Nephron progenitor cell (in vitro differentiated cells): ENCODE data around the gene TNNC1.

ENCODE experiments used
- DNase-seq: peaks from one replicate; pipeline ENCODE4 v3.0.0; 2021
- H3K27ac Mint-ChIP-seq: 2 replicates; pipeline ENCODE4 v1.8.0; 2021; ENCODE audit warnings: mild to moderate bottlenecking, moderate library complexity, mixed read lengths
- H3K27me3 Mint-ChIP-seq: 2 replicates; pipeline ENCODE4 v1.8.0; 2021; ENCODE audit warnings: mild to moderate bottlenecking, low read depth, mixed read lengths; ENCODE audit not compliant: poor library complexity
- H3K36me3 Mint-ChIP-seq: 2 replicates; pipeline ENCODE4 v1.8.0; 2021; ENCODE audit warnings: low read depth, mixed read lengths
- H3K4me1 Mint-ChIP-seq: 2 replicates; pipeline ENCODE4 v1.8.0; 2021; ENCODE audit warnings: mixed read lengths
- H3K4me3 Mint-ChIP-seq: 2 replicates; pipeline ENCODE4 v1.8.0; 2021; ENCODE audit warnings: mild to moderate bottlenecking, moderate library complexity, mixed read lengths
- H3K9me3 Mint-ChIP-seq: 2 replicates; pipeline ENCODE4 v1.8.0; 2021; ENCODE audit warnings: mild to moderate bottlenecking, moderate library complexity, mixed read lengths
- CTCF ChIP-seq: fragments of 200-600 bp; sonication (generic); IDR thresholded peaks from 2 replicates; pipeline ENCODE4 v1.5.0; 2021; ENCODE audit warnings: antibody characterized with exemption

Gene TNNC1

GRCh38 chr3:52495777-52496602 lies 42.1 kb upstream of the TNNC1 start:
- peaks cover 6% of the 10 kb centered on the region for H3K36me3 Mint-ChIP-seq
- H3K27me3 Mint-ChIP-seq, result no peaks in the 10 kb centered on the region
- H3K4me3 Mint-ChIP-seq, result no peak overlapping the region
- no peak for TF ChIP-seq CTCF
- no peak for DNase-seq
- no peaks in the 10 kb centered on the region for H3K9me3 Mint-ChIP-seq
- no peak overlapping the region for H3K27ac Mint-ChIP-seq
- peaks cover 10% of the 10 kb centered on the region for H3K4me1 Mint-ChIP-seq

GRCh38 chr3:52494886-52495495 lies 41.1 kb upstream of the TNNC1 start, which contains the start of gene STAB1:
Gene STAB1 (plus strand): TSS chr3:52495338. CDS start chr3:52495414, 76 bp downstream.
- Mint-ChIP-seq H3K27ac (peak within 1 kb of the TSS; percentile 96), H3K27me3 (no peaks in the 10 kb centered on the region), H3K9me3 (no peaks in the 10 kb centered on the region), H3K4me1 (peaks cover 10% of the 10 kb centered on the region), H3K36me3 (peaks cover 10% of the 10 kb centered on the region), H3K4me3 (no peak within 1 kb of the TSS)
- no peak for DNase-seq
- no peak for TF ChIP-seq CTCF

GRCh38 chr3:52494445-52494844 lies 40.6 kb upstream of the TNNC1 start:
- no peaks in the 10 kb centered on the region for H3K27me3 Mint-ChIP-seq
- peaks cover 10% of the 10 kb centered on the region for H3K36me3 Mint-ChIP-seq
- DNase-seq, result no peak
- no peak overlapping the region for H3K4me3 Mint-ChIP-seq
- peak overlapping the region; percentile 96 for H3K27ac Mint-ChIP-seq
- peaks cover 10% of the 10 kb centered on the region for H3K4me1 Mint-ChIP-seq
- H3K9me3 Mint-ChIP-seq, result no peaks in the 10 kb centered on the region
- TF ChIP-seq CTCF, result no peak

- Mint-ChIP-seq H3K9me3 (no peaks in the 10 kb centered on the region), H3K36me3 (peaks cover 10% of the 10 kb centered on the region), H3K4me1 (peaks cover 10% of the 10 kb centered on the region), H3K27ac (no peak overlapping the region), H3K4me3 (no peak overlapping the region), H3K27me3 (no peaks in the 10 kb centered on the region)
- no peak for TF ChIP-seq CTCF
- DNase-seq, result no peak
Observed at GRCh38 chr3:52493232-52494017, 39.6 kb upstream of the TNNC1 start.

- Mint-ChIP-seq H3K27ac (no peak overlapping the region), H3K4me3 (no peak overlapping the region), H3K4me1 (peaks cover 10% of the 10 kb centered on the region)
Observed at GRCh38 chr3:52492059-52492458, 38.2 kb upstream of the TNNC1 start.

More at GRCh38 chr3:52492059-52492458, 38.2 kb upstream of the TNNC1 start:
- Mint-ChIP-seq H3K36me3 (peaks cover 17% of the 10 kb centered on the region), H3K27me3 (no peaks in the 10 kb centered on the region), H3K9me3 (no peaks in the 10 kb centered on the region)
- DNase-seq, result no peak
- TF ChIP-seq CTCF, result no peak
